ENCODE measurements around the gene TATDN3. TPM values are rescaled to one million over a fixed set of nuclear protein-coding genes. Genes with fewer than 3 reads are reported as not detected.

Gene TATDN3
- total RNA-seq, 1 donor: 14.1 TPM

DNA sequence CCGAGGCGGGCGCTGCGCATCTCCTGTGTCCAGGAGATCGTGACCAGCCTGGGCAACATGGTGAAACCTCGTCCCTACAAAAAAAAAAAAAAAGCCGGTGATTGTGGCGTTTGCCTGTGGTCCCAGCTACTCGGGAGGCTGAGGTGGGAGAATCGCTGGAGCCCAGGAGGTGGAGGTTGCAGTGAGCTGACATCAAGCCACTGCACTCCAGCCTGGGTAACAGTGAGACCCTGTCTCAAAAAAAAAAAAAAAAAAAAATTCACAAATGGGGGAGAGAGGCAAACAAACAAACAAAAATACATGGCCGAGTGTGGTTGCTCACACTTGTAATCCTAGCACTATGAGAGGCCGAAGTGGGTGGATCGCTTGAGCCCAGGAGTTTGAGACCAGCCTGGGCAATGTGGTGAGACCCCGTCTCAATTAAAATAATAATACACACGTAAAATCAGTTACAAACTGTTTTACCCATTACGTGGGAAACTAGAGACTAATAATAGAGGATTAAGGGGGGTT is 758 bp downstream of the TATDN3 start:
- H3K4me1 ChIP-seq (ENCODE audit: insufficient read depth, low read length): peaks cover 15% of the 10 kb centered on the region
- H3K79me2 ChIP-seq (ENCODE audit: insufficient read depth, low read length): peaks cover 19% of the 10 kb centered on the region
- H3K36me3 ChIP-seq (ENCODE audit: insufficient read depth, low read length): no peaks in the 10 kb centered on the region
- H2AFZ ChIP-seq (ENCODE audit: low read length): peak overlapping the region; percentile 100
- H3K4me3 ChIP-seq (ENCODE audit: insufficient read depth, low read length): peak overlapping the region; percentile 97
- no peak for DNase-seq (ENCODE audit: insufficient read length, low spot score, missing footprints)
- H3K4me2 ChIP-seq (ENCODE audit: insufficient read depth, low read length): peak overlapping the region; percentile 96
- H4K20me1 ChIP-seq (ENCODE audit: insufficient read depth, low read length): no peaks in the 10 kb centered on the region
- no peaks in the 10 kb centered on the region for H3K27me3 ChIP-seq (ENCODE audit: insufficient read depth, low read length)
- peak overlapping the region; percentile 99 for H3K27ac ChIP-seq (ENCODE audit: low read depth, low read length)
- TF ChIP-seq CTCF (IDR thresholded peaks at IDR 0.05; ENCODE audit: extremely low read depth, low read depth, low read length): no peak
- H3K9me3 ChIP-seq (ENCODE audit: low read depth, low read length): no peaks in the 10 kb centered on the region

DNA sequence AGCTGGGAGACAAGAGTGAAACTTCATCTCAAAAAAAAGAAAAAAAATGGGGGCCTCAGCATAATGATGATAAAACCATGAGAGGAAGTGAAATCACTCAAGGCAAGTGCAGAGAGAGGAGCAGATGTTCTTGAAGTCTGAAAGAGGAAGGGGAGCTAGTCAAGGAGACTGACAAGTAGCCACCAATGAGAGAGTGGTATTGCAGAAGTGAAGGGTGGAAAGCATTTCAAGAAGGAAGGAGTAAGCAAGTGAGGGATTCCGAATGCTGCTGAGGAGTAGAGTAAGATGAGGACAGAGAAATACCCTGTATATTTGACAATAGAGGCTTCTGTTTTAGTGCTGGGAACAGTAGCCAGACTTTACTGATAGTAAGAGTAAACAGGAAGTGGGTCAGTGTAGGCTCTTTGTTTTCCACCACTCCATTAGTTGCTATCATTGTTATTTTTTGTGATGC is 2.9 kb downstream of the TATDN3 start:
- Histone ChIP-seq H2AFZ (ENCODE audit: low read length) (no peak overlapping the region), H3K27me3 (ENCODE audit: insufficient read depth, low read length) (no peaks in the 10 kb centered on the region), H3K27ac (ENCODE audit: low read depth, low read length) (no peak overlapping the region), H3K79me2 (ENCODE audit: insufficient read depth, low read length) (peaks cover 13% of the 10 kb centered on the region), H3K4me2 (ENCODE audit: insufficient read depth, low read length) (no peak overlapping the region), H3K9me3 (ENCODE audit: low read depth, low read length) (no peaks in the 10 kb centered on the region), H3K36me3 (ENCODE audit: insufficient read depth, low read length) (peaks cover 5% of the 10 kb centered on the region), H3K4me1 (ENCODE audit: insufficient read depth, low read length) (peaks cover 18% of the 10 kb centered on the region), H3K4me3 (ENCODE audit: insufficient read depth, low read length) (no peak overlapping the region), H4K20me1 (ENCODE audit: insufficient read depth, low read length) (no peaks in the 10 kb centered on the region)
- TF ChIP-seq CTCF (IDR thresholded peaks at IDR 0.05; ENCODE audit: extremely low read depth, low read depth, low read length): no peak
- DNase-seq (ENCODE audit: insufficient read length, low spot score, missing footprints): peak; percentile 43

GRCh38 chr1:212797681-212798080 is 6.0 kb downstream of the TATDN3 start:
- Histone ChIP-seq H3K79me2 (ENCODE audit: insufficient read depth, low read length) (no peaks in the 10 kb centered on the region), H3K27me3 (ENCODE audit: insufficient read depth, low read length) (no peaks in the 10 kb centered on the region), H3K9me3 (ENCODE audit: low read depth, low read length) (no peaks in the 10 kb centered on the region), H3K4me1 (ENCODE audit: insufficient read depth, low read length) (peaks cover 13% of the 10 kb centered on the region), H2AFZ (ENCODE audit: low read length) (no peak overlapping the region), H3K4me3 (ENCODE audit: insufficient read depth, low read length) (no peak overlapping the region), H3K27ac (ENCODE audit: low read depth, low read length) (no peak overlapping the region), H4K20me1 (ENCODE audit: insufficient read depth, low read length) (no peaks in the 10 kb centered on the region), H3K36me3 (ENCODE audit: insufficient read depth, low read length) (peaks cover 11% of the 10 kb centered on the region), H3K4me2 (ENCODE audit: insufficient read depth, low read length) (no peak overlapping the region)
- TF ChIP-seq CTCF (IDR thresholded peaks at IDR 0.05; ENCODE audit: extremely low read depth, low read depth, low read length): no peak
- peak; percentile 34 for DNase-seq (ENCODE audit: insufficient read length, low spot score, missing footprints)

- Histone ChIP-seq H3K4me1 (ENCODE audit: insufficient read depth, low read length) (no peaks in the 10 kb centered on the region), H3K36me3 (ENCODE audit: insufficient read depth, low read length) (peaks cover 18% of the 10 kb centered on the region), H3K79me2 (ENCODE audit: insufficient read depth, low read length) (no peaks in the 10 kb centered on the region), H2AFZ (ENCODE audit: low read length) (no peak overlapping the region), H3K27me3 (ENCODE audit: insufficient read depth, low read length) (no peaks in the 10 kb centered on the region), H3K27ac (ENCODE audit: low read depth, low read length) (no peak overlapping the region), H3K4me3 (ENCODE audit: insufficient read depth, low read length) (no peak overlapping the region), H3K9me3 (ENCODE audit: low read depth, low read length) (no peaks in the 10 kb centered on the region), H4K20me1 (ENCODE audit: insufficient read depth, low read length) (no peaks in the 10 kb centered on the region), H3K4me2 (ENCODE audit: insufficient read depth, low read length) (no peak overlapping the region)
- peak; percentile 3 for DNase-seq (ENCODE audit: insufficient read length, low spot score, missing footprints)
- no peak for TF ChIP-seq CTCF (IDR thresholded peaks at IDR 0.05; ENCODE audit: extremely low read depth, low read depth, low read length)
Observed at GRCh38 chr1:212805767-212806166, 14.1 kb downstream of the TATDN3 start.

Data from osteoblast (primary cell).